NCI-H226 (cell line): ENCODE data around the gene SCAI.
"Not testable (repeated sequence)": the region's sequence is repeated elsewhere in the genome, so short reads cannot be mapped to it uniquely, and the experiment has no call there.

Experiments used
- DNase-seq: peaks from one replicate; pipeline ENCODE4 v3.0.0-alpha.2; 2015

SCAI gene

DNA sequence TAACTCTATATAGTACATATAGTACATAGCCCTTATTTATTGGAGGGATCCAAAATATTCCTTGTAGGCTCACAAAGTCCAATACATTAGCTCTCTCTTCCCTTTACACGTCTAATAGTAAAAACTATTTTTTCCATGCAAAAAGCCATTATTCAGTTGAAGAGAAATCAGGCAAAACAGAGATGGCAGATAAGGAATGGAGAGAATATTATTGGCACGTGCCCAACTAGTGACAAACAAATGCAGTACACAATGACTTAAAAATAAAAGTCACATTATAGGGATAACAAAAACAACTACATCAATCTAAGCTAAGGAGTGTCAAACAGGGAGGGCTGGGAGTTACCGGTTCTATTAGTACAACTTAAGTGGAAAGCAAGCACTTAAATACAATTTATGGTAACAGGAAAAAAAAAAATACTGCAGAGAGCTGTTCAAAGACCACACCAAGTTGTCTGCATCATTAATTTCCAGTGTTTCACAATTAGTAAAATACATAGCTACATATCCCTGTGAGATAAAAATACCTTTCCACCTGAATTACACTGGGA lies 4.1 kb upstream of the SCAI start:
- DNase-seq, result no peak

DNA sequence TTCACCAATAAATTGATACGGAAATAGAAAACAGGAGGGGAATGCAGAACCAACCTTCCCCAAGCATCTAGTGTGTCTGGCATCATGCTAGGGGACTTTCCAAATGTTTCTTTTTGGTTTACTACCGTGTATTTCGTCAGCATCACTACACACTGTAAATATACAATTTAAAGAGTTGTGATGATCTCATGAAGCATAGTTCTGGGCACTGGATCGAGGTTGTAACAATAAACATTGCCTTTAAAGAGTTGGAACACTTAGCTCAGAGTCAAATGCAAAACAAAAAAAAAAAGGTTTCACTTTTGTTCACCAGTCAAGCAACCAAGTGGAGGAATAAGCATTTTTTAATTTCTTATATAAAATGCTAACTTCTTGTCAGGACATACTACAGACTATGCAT lies 2.9 kb upstream of the SCAI start:
- DNase-seq, result no peak

DNA sequence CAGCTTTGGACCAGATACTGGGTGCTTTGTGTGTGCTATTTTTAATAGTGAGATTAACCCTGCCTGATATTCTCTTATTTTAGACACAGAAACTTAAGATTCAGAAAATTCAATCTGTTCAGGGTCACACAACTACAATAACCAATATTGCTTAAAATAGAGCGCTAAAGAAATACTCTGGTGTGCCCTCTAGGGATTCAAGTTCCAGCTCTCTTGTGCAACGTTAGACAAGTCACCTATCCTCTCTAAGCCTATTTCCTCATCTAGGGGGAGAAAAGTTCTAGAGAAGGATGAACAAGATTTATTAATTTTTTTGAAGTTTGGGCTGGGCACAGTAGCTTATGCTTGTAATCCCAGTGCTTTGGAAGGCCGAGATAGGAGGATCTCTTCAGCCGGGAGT lies 2.1 kb upstream of the SCAI start:
- DNase-seq, result no peak

DNA sequence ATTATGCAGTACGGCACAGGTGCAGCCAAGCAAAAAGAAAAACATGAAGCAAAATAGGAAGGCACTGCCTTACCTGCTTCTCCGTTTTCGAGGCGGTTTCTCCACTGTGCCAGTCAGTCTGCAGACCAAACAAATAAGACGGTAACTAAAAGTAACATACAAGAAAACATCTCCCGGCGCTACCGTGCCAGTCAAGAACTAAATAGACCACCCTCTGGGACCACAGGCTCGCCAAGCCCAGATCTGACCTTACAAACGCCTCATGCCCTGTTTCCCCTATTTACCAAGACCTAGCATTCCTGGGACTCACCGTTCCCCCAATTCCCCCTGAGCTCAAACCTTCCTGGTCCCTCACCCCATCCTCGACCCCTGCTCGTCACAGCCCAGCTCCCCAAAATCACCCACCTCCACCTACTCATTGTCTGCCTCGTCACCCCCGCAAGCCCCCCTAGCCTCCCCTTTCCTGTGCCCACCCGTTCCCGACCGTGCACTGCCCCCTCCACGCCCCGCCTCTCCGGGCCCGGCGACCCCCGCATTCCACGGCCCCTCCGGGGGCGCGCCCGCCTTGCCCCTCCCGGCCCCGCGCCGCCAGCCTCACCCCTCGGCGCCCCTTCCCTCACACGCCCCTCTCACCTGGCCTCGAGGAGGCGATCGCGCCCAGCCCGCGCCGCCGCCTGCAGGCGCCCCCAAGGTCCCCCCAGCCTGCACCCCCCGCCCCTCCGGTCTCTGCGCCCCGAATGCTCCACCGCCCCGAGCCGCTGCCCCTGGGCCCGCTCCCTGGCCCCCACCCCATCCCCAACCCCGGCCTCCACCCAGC lies 560 bp downstream of the SCAI start:
- no peak for DNase-seq

DNA sequence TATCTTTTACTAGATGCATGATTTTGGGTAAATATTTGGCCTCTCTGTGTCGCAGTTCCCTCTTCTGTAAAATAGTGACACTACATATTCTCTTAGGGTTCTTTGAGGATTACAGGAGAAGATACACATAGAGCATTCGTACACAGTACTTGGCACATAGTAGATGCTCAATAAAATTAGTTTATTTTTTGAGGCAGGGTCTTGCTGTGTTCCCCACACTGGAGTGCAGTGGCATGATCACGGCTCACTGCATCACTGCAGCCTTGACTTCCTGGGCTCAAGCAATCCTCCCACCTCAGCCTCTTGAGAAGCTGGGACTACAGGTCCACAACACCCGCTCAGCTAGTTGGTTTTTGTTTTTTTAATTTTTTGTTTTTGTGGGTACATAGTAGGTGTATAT lies 1.6 kb downstream of the SCAI start:
- DNase-seq, result no peak

DNA sequence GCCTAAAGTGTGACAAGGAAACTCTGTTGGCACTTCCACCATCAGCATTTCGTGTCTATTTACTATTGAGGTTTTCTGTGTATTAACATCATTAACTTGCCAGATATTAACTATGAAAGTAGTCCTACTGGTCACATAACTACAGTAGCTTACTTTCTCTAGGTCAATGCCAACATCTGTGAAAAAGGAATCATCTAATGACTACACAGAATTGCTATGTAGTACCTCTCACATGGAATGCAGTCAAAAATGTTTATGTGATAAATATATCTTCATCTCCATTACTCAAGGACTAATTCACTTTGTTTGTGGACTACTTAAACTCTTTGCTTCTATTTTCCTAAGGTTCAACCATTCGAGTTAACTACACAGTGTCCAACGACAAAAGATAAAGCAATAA lies 2.1 kb downstream of the SCAI start:
- DNase-seq, result no peak

DNA sequence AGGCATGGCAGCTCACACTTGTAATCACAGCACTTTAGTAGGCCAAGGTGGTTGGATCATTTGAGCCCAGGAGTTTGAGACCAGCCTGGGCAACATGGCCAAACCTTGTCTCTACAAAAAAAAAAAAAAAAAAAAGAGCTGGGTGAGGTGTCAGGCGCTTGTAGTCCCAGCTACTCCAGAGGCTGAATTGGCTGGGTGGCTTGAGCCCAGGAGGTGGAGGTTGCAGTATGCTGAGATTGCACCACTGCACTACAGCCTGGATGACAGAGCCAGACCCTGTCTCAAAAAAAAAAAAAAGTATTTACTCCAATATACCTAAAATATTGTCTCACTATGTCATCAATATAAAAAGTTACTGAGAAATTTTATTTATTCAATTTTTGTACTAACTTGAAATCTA lies 2.8 kb downstream of the SCAI start:
- DNase-seq, result no peak

DNA sequence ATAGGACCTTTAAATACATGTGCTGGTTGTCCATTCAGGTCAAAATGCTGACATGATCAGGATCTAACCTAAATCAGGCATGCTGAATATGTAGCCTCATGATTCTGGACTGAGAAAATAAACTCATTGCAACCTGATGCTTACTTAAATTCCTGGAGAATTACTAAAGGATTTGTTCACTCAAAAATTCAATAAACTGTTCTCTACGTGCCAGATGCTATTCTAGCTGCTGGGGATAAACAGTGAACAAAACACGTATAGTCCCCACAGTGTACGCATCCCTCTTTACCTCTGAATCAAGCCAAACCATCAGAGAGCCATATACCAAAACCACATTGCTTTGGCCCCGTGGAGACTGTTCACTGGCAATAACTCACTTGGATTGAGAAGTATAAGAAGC lies 6.1 kb downstream of the SCAI start:
- no peak for DNase-seq

DNA sequence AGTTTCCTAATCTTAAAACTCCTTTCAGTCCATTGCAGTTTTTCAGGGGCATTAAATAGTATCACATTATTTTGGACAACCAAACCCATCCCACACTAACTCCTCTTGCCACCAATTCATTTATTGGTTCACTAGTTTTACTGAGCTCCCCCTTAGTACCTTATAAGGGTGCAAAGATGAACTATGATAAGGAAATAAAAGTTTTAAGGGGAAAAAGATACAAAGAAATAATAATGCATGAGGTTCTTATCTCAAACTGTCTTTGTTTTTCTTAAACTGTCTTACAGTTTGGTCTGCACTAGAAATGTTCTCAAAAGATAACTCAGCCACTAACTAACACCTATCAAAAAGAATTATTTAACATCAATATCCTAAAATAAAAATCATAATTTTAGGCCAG lies 8.4 kb downstream of the SCAI start:
- DNase-seq, result no peak

DNA sequence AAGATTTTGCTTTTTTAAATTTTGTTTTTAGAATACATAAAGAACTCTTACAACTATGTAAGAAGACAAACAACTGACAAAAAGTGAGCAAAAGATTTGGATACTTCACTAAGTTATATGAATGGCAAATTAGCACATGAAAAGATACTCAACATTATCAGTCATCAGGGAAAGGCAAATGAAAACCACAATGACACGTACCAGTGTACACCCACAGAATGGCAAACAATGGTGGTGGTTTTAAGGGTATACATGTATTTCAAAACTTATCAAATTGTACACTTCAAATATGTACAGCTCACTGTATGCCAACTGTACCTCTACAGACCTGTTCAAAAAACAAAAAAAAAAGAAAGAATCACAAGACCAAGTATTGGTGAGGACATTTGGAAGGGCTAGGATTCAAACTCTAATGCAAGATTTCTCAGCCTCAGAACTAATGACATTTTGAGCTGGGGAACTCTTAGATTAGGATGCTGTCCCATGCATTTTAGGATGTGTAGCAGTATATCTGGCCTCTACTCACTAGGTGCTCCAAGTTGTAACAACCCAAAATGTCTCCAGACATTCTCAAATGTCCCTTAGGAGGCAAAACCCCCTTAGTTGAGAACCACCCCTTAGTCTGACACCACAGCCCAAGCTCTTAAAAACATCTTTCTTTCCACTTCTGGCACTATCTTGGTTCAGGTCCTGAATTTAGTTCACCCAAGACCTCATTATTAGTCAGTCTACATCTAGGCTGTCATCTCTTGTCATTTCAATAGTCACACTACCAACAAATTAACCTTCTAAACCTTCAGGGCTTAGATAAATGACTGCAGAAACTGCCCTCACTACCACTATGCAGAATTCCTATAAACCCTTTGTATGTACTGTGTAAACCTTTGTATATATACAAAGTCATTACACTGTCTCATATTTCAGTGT lies 9.7 kb downstream of the SCAI start:
- no peak for DNase-seq

DNA sequence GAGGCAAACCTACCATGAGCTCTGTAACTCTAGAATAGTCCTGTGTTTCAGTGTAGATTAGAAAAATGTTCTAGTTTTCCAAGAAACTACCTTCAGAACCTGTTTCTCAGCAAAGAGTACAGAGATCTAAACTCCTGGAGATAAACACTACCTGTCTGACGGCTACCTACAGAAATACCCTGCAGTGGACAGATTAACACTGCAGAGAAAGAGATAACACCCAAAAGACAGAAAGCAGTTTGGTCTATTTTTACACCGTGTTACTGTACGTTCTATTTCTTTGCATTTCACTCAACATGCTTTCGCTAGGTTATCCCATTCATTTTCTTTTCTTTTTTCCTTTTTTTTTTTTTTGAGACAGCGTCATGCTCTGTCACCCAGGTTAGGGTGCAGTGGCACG lies 11.6 kb downstream of the SCAI start:
- DNase-seq, result no peak

DNA sequence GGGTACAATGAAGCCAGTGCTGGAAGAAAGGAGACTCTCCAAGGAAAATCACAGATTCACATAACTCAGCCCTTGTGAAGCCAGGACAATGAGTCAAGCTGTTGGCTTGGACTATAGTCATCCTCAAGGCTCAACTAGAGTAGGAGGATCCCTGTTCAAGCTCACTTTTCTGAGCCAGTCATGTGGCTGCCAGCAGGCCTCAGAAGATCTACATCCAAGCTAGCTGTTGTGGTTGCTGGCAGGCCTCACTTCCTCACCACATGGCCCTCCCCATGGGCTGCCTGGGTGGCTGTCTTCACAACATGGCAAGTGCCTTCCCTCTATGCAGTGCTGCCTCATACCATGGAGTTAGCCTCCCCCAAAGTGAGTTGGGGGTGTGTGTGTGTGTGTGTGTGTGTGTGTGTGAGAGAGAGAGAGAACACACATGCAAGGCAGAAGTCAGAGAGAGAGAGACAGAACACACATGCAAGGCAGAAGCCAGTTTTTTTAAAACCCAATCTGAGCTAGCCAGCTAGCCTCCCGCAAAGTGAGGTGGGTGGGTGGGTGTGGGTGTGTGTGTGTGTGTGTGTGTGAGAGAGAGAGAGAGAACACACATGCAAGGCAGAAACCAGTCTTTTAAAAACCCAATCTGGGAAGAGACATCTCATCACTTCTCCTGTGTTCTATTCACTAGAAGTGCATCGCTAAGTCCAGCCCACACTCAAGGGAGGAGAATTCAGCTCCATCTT lies 17.1 kb downstream of the SCAI start:
- peak; percentile 99 for DNase-seq

DNA sequence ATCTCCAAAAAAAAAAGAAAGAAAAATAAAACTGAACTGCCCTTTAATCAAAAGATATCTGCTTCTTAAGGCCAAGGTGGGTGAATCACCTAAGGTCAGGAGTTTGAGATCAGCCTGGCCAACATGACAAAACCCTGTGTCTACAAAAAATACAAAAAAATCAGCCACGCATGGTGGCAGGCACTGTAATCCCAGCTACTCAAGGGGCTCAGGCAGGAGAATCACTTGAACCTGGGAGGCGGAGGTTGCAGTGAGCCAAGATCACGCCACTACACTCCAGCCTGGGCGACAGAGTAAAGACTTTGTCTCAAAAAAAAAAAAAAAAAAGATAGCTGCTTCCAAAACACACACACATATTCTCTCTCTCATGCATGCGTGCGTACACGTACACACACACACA lies 17.8 kb downstream of the SCAI start:
- no peak for DNase-seq

DNA sequence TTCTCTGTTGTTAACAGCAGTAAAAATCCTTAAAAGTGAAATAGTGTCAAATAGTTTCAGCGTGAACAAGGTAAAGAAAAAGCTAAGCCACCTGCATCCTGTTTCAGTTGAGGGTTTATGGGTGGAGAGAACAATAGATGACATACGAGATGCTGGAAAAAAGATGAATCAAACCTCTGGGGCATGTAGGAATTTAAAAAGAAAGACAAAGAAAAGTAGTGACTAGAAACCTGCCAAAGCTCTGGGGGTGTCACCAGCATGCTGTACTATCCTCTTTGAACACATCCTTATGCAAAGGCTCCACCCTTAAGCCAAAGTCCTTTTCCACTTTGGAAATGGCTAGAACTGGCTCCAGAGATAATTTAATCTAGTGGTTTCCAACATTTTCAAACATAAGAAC lies 22.2 kb downstream of the SCAI start:
- DNase-seq, result no peak

DNA sequence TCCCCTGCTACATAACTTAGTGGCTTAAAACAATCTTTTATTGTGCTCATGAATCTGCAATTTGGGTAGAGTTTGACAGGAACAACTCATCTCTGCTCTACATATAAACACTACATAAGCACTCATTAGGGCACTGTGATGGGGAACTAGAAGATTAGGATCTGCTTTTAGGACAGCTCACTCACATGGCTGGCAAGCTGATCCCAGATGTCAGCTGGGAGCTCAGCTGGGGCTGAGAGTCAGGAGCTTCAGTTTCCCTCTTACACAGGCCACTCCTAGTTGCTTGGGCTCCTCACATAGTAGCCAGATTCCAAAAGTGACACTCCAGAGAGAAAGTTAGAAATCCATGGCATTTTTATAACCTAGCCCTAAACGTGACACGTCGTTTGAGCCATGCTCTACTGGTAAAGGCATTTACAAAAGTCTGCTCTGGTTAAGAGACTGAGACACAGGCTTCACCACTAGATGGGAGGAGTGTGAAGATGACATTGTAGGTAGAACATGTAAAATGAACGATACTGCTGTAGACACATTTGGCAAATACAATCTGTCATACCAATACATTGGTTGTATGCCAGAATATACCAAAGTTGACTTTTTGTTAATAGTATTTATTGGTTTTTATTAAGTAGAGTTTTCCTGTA lies 23.6 kb downstream of the SCAI start:
- no peak for DNase-seq

DNA sequence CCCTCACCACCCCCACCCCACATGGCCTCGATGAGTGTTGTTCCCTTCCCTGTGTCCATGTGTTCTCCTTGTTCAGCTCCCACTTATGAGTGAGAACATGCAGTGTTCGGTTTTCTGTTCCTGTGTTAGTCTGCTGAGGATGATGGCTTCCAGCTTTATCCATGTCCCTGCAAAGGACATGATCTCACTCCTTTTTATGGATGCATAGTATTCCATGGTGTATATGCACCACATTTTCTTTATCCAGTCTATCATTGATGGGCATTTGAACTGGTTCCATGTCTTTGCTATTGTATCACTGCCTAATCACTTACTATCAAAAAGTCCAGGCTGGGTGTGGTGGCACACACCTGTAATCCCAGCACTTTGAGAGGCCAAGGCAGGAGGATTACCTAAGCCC lies 24.6 kb downstream of the SCAI start:
- DNase-seq, result not testable (repeated sequence)

DNA sequence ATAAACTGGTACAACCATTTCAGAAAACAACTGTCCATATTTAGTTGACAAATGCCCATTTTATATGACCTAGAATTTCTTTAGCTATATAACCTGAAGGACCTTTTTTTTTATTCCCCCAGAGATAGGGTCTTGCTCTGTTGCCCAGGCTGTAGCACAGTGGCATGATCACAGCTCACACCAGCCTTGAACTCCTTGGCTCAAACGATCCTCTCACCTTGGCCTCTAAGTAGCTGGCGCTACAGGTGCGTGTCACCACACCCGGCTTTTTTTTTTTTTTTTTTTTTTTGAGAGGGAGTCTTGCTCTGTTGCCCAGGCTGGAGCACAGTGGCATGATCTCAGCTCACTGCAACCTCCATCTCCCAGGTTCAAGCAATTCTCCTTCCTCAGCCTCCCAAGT lies 28.8 kb downstream of the SCAI start:
- DNase-seq, result not testable (repeated sequence)

DNA sequence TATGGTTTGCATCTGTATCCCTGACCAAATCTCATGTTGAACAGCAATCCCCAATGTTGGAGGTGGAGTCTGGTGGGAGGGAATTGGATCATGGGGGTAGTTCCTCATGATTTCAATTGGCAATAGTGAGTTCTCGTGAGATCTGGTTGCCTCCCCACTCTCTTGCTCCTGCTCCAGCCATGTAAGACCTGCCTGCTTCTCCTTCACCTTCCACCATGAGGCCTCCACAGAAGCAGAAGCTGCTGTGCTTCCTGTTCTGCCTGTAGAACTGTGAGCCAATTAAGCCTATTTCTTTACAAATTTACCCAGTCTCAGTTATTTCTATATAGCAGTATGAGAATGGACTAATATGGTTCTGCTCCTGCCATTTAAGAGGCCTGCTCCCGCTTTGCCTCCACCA lies 32.9 kb downstream of the SCAI start:
- DNase-seq, result no peak

DNA sequence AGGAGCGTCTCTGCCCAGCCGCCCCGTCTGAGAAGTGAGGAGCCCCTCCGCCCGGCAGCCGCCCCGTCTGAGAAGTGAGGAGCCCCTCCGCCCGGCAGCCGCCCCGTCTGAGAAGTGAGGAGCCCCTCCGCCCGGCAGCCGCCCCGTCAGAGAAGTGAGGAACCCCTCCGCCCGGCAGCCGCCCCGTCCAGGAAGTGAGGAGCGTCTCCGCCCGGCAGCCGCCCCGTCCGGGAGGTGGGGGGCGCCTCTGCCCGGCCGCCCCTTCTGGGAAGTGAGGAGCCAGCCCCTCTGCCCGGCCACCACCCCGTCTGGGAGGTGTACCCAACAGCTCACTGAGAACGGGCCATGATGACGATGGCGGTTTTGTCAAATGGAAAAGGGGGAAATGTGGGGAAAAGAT lies 34.8 kb downstream of the SCAI start:
- DNase-seq, result not testable (repeated sequence)

DNA sequence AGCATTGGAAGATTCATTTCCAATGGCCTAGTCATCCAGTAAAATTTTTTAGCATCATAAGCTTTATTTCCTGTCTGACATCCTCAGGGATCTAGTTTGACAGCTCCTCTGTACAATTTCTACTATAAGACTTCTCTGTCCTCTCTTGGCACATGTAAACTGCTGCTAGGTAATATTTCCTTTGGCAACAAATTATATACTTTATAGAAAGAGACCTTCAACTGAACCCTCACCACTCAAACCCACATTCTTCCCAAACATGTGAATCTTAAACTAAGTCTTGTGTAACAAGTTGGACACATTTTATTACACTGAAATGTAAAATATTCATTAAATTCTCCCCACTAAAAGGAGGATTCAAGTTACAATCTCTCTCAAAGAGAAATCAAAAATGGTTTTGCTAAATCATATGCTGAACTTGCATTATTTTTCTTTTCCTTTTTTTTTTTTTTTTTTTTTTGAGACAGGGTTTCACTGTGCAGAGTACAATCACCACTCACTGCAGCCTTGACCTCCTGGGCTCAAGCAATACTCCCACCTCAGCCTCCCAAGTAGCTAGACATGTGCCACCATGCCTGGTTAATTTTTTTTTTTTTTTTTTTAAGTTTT lies 36.9 kb downstream of the SCAI start:
- peak; percentile 49 for DNase-seq

DNA sequence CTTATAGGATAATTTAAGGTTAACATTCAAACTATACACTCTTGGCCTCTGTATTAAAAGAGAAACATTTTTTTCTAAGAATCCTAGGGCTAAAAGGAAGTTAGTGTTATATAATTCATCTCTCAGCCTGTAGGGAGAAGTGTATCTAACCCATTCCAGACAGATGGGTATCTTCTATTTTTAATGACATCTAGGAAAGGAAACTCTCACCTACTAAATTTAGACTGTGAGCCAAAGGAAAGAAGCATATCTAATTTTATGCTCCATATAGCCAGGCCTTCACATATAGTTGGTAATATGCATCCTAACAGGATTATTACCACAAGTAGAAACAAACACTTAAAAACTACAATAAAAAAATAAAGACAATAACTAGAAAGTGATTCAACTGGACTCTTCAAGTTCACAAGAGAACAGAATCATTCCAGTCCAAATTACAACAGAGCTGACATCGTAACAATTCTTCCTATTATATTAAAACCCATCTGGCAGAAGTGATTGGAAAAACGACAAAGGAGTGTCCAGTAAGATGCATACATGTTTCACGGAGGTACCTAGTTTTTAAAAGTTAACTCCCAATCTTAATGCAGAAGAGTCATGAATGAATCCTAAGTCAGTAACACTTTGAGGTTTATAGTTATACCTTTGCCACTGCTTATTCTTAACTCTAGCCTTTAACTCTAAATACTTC lies 39.4 kb downstream of the SCAI start:
- DNase-seq, result no peak

DNA sequence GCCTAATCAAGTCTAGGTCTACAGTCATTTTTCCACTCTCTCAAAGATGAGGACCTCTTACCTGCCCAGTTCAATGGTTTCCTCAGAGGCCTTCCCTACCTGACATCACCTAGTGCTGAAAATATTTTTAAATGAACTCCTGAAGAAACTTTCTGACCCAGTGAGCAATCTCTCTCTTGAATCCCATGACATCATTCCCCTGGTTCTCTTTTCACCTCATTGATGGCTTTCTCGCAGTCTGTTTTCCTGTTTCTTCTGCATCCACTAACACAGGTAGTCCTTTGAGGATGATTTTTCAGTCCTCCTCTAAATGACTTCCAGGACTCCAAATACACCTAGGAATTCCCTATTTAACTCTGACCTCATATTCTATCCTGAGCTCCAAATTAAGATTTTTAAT lies 40.3 kb downstream of the SCAI start:
- DNase-seq, result no peak
